GM19328 (cell line): ENCODE data around the gene DERL3.

Experiments
- ATAC-seq: cut with Tn5 transposase; IDR thresholded peaks from one replicate; pipeline ENCODE4 v1.9.1; 2021; ENCODE audit warnings: mild to moderate bottlenecking, moderate library complexity; ENCODE audit not compliant: unreplicated experiment

DERL3 gene

DNA sequence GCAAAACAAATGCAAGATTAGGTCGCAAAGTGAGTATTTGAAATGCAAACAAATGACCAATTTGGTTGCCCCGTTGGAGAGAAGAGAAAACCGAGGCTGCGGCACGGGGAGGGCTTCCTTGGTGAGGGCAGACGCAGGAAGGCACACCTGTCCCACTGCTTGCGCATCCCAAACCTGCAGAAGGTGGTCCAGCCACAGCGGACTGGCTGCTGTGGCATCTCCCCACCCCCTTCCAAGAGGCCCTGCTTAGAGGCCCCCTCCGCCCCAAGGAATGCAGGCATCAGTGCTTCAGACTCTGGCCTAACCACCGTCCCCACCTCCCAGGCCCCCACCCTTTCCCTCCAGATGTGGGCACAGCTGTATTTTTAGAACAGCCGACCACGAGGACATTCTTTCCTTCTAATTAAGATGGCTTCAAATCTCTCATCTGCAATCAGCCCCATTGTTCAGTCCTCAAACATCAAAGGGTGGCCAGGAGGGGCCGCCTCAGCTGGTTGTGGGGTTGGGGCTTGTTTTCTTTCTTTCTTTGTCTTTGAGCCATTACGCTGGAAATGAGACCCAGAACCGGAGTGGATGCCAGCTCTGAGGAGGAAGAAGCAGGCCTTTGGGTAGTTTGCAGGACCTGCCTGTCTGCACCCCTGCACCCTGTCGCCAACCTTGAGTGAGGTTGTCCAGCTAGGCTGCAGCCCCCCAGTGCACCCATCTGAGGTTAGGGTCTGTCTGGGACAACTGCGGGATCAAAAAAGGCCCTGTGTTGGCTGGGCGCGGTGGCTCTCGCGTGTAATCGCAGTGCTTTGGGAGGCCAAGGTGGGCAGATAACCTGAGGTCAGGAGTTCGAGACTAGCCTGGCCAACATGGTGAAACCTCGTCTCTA, 9.4 kb upstream of the DERL3 start:
- no peak for ATAC-seq

DNA sequence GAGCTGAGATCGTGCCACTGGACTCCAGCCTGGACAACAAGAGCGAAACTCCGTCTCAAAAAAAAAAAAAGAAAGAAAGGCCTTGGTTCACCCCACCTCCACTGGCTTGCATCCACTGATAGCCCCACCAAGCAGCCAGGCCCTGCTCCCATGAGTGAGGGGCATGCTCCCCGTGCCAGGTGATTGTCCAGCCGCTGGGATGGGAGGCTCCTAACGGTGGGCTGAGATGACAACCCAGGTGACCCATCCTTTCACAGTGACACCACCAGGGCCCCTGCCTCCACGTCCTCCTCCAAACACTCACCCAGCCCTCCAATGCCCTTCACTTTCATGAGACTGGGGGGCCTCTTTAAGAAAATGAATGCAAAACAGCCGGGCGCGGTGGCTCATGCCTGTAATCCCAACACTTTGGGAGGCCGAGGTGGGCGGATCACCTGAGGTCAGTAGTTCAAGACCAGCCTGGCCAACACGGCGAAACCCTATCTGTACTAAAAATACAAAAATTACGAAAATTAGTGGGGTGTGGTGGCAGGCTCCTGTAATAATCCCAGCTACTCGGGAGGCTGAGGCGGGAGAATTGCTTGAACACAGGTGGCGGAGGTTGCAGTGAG, 8.6 kb upstream of the DERL3 start:
- ATAC-seq: no peak

DNA sequence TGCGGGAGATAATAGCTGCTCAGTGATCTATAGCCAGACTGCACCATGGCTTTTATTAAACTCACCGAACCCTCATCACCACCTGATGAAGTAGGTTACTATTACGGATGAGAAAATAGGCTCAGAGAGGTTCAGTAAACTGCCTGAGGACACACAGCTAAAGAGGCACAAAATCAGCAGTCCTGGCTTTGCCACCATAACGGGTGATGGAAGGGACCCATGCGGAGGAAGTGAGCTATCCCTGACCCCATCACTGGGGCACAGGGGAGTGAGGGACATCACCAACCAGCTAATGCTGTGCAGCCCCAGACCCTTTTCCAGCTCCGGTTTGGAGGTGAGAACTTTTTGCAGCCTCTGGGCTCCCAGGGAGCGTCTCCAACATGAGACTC, 7.3 kb upstream of the DERL3 start:
- ATAC-seq: no peak

DNA sequence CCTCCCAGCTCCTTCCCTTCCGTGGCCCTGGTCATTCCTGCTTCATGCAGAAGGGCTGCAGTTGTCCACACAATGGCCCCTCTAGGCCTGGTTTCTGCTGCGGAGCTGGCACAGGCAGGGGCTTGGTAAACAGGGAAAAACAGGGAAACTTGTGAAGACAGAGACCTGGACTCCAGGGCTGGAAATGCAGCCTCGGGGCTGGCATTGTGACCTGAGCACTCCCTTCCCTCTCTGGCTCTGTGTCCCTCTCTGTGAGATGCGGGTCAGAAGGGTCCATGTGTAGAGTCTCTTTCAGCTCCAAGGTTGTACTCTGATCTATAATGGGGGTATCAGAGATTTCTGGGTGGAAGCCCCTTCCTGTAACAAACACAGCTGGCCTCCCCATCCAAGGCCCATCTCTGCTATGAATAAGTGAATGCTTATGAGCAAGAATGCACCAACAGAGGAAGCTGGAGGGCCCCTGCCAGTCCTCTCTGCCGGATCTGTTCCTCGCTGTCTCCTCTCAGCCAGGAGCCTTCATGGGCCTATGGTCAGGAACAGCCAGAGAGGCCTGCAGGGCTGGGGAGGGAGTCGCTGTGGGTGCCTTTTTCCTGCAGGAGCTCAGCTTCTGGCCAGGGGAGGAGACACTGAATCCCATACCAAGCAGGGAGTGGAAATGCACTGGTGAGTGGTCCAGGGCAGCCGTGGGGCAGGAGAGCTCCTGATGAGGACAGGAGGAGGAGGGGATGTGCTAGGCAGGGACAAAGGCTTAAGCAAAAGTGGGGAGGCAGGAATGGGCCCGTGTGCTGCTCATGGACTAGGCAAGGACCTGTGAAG, 6.7 kb upstream of the DERL3 start:
- ATAC-seq: no peak

DNA sequence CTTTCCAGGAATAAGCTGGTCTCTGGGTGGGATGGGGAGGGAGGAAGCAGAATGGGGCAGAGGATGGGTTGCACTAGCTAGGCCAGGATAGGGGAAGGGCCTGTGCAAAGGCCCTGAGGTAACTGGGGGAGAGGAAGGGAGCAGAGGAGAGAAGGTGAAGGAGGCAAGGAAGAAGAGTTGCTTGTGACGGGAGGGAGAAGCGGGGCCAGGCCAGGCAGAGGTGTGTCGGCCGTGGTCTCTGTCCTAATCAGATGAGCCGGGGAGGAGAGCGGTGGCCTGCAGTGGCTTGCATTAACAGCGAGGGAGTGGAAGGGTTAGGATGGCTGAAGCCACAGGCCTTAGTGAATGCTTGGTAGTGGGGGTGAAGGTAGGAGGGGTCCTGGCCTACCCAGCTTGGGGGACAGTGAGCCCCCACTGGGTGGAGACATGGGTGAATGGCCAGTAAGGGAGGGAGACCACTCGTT, 6.0 kb upstream of the DERL3 start:
- ATAC-seq: no peak

DNA sequence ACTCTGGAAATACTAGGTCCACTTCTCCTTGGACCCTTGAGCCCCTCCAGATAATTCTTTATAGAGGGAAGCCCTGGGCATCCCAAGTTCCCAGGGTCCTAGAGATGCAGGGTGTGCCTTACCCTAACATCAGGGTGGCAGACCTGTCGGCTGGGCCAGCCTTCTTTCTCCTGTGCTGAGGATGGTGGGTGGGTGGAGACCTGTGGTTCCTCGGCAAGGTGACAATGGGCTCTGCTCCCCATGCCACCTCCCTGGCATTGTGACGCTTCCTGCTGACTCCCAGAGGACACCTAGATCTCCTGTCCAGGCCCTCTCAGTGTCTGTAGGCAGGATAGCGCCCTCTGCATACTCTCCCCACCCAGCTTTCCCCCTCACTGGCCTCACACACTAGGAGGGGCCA, 3.8 kb upstream of the DERL3 start:
- no peak for ATAC-seq

DNA sequence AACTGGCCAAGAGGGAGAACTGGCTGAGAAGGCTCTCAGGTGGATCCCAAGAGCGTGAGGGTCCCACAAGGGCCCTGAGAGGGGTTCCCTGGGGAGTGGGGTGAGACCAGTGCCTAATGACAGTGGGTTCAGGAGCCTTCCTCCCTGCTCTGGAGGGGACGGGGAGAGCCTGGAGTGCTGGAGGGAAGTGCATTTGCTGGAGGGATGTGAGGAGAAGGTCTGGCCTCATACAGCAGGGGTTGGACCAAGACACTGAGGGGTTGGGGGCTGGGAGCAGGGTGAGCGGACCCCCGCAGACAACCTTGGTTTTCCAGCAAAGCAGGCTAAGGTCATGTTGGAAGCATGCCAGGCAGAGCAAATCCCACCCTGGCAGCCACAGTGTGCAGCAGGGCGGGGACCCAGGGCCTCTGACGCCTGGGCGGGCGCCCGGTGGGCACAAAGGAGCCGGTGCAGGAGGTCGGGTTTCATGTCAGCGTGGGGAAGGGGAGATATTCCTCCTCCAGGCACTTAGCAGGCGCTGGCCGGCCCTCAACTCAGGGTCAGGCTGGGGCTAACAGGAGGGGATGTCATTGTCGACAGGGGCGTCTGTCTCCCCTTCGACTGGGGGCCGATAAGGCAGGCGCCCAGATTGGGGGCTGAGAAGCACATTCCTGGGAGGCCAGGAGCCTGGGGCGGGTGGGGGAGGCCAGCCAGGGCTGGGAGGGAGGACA, 3.1 kb upstream of the DERL3 start:
- no peak for ATAC-seq

DNA sequence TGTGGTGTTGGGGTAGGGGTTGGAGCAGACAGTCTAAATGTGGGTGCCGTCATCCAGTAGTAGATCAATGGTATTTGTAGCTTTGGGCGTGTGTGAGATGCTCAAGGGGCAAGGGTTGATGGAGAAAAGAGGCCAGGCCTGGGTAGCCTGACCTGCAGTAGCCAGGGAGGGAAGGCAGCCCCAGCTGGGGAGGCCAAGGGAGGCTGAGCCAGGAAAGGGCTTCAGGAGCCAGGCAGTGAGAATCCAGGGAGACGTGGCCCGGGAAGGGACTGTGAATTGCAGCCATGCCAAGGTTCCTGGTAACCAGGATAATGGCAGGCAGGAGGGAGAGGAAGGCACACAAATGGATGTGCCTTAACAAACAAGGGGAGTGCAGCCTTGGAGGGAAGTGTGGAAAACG, 2.5 kb upstream of the DERL3 start:
- no peak for ATAC-seq

DNA sequence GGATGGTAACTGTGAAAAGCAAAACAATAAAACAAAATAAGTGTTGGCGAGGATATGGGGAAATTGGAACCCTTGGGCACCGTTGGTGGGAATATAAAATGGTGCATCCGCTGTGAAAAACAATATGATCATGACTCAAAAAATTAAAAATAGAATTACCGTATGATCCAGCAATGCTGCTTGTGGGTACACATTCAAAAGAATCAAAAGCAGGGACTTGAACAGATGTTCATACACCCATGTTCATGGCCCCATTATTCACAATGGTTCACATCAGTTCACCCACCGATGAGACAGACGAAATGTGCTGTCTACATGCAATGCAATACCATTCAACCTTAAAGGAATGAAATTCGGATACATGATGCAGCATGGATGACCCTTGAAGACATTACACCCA, 1.2 kb upstream of the DERL3 start:
- ATAC-seq: no peak

DNA sequence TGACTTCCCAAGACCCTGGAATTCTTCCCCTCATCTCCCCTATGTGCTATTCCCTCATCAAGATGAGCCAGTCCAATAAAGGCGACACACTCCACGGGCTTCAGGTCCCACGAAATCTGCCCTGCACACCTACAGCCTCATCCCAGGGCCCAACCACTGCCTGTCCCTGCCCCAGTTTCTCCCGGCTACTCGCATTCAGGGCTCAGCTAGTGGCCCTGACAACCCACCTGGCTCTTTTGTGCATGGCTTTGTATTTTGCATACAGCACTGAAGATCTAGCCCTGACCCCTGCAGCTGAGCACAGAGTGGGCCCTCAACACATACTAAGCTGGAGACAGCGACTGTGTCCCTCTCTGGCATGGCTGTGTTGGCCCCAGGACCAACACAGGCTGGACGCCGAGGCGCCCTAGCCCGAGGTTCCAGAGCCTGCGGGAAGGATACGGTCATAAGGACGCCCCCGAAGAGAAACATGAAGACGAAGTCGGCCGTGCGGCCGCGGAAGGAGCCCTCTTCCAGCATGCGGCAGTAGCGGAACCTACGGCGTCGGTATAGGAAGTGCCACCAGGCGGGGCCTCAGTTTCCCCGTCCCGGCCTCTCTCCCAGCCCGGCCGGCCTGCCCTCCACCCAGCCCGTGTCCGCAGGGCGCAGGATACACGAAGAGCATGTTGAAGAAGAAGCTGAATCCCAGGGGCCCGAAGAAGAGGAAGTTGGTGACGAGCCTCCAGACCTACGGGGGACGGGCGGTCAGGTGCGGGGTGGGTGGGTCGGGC, 710 bp downstream of the DERL3 start:
- no peak for ATAC-seq

DNA sequence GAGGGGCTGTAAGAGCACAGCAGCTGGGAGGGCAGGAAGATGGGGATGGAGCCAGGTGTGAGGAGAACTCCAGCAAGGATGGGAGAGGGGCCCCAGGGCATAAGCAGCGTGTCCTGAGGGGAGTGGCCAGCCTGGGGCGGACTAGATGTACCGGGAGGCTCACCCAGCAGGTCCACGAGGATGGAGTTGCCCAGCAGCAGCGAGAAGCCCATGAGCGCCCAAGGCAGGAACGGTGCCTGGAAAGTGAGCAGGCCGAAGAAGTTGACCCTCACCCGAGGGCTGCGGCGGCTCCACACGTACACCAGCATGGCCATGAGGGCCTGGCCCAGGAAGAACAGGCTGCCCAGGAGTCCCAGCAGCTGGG, 1.3 kb downstream of the DERL3 start:
- ATAC-seq: no peak

DNA sequence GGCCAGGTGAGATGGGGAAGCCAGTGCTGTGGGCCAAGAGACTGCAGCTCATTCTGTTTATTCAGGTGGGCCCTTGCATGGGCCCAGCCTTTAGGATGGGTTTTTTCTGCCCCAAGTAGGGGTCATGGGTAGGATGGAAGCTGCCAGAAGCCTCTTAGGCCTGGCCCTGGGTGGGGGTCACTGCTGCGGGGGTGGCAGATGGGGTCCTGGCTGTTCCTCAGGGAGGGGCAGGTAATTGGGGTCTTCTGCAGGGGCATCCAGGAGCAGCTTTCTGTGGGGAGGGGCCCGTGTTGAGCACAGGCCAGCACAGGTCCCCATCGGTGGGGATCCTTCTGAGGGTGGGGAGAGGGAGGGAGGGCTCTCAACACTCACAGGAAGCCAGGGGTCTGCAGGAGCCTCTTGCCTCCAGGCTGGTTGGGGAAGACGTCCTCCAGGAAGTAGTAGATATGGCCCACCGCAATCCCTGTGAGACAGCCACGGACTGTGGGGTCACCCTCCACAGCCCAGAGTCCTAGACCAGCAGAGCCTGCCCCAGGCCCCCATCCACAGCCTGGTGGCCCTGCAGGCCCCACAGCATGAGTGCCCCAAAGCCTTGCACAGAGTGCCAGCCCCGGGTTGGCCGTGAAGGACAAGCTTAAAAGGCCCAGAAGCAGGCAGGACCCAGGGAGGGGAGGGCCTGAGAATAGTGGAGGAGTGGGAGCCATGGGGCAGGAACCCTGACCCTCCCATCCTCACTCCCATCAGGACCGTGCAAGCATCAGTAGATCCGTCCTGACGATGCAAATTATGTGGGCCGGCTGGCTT, 1.9 kb downstream of the DERL3 start:
- ATAC-seq: no peak

DNA sequence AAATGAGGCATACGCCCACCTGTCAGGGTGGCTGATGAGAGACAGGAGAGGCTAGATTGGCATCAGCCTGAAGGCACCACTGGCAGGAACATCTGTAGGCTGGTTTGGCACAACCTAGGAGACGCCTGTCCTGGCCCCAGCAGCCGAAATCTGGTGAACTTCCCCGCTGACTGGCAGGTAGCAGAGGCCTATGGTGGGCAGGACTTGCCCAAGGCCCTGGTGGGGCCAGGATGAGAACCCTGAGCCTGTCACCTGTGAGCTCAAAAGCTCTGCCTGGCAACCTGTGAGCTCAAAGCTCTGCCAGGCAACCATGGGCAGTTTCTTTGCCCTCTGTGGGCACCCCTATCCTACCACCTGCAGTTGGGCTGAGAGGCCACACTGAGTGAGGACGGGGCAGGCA, 2.5 kb downstream of the DERL3 start:
- ATAC-seq: no peak

DNA sequence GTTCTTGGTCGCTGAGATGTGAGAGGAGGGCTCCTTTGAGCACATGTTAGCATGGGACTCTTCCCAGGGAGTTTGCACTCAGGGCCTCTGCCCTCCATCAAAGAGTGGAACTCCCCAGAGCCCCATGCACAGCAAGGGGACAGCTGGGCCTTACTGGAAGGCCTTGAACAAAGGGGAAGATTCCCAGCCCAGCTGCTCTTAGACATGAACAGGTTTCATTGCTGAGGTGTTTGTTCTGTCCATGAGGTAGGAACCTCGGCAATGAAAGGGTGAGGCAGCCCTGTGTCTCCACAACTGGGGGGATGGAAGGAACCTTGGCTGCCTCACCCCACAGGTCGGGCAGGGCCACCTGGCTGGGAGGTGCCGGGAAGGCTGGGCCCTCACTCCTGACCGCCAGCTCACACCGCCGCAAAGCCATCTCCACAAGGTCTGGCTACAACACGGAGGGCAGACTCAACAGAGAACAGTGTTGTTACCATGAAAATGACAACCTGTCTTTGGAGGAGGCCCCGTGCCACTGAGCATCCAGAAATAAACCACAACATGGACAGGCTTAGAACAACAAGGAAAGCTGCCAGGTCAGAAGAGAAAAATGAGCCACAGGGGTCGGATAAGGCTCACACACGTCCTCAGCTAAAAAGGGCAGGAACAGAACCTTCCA, 3.2 kb downstream of the DERL3 start:
- no peak for ATAC-seq

DNA sequence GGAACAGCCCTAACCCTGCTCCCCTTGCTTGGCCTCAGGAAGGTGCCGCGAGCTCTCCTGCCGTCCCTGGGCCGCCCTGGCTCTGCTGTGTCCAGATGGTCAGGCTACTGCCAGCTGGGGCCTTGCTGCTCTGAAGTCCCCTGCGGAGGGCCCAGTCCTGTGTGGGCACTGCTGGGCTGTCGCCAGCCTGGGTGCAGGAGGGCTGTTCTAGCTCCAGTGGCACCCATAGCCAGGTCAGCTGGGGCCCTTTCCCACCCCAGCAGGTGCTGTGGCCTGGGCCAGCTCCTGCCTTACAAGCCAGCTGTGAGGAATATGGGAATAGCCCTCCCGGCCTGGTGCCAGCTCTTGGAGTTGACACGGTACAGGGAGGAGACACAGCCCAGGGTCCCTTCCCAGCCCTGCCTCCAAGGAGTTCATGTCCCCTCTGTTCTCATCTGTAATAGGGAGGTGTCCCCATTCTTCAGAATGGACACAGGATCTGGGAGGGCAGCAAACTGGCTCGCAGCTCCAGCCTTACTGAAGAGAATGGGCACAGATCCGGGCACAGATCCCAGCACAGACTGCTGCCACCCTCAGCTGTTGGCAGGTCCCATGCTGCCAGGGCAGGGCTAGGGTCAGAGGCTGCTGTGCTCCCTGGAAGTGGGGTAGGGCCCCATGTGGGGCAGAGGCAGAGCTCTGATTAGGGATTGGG, 3.9 kb downstream of the DERL3 start:
- ATAC-seq: no peak

DNA sequence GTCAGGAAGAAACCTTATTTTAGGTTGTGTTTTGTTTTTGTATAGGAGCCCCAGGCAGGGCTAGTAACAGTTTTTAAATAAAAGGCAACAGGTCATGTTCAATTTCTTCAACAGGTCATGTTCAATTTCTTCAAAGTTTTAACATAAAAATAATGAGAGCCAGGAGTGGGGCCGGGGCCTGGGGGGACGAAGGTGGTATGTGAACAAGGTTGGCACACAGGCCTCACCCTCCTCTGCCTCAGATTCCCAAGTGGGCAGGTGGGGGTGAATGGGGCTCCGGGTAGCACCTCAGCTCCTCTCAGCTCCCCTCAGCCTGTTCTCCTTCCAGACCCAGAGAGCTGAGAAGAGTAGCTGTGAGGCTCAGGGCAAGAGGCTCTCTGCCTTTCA, 4.4 kb downstream of the DERL3 start:
- ATAC-seq: no peak

DNA sequence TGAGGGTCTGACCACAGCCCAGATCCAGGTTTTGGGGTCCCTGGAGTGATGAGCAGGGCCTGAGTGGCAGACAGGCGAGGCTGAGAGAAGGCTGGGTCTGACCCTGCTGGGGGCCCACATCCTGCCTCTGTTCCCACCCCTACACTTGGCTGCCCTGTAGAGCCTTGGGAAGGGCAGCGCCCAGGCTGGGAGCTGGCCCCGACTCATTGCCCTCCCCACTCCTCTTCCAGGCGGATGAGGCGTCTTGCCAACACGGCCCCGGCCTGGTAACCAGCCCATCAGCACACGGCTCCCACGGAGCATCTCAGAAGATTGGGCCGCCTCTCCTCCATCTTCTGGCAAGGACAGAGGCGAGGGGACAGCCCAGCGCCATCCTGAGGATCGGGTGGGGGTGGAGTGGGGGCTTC, 4.9 kb downstream of the DERL3 start:
- no peak for ATAC-seq

DNA sequence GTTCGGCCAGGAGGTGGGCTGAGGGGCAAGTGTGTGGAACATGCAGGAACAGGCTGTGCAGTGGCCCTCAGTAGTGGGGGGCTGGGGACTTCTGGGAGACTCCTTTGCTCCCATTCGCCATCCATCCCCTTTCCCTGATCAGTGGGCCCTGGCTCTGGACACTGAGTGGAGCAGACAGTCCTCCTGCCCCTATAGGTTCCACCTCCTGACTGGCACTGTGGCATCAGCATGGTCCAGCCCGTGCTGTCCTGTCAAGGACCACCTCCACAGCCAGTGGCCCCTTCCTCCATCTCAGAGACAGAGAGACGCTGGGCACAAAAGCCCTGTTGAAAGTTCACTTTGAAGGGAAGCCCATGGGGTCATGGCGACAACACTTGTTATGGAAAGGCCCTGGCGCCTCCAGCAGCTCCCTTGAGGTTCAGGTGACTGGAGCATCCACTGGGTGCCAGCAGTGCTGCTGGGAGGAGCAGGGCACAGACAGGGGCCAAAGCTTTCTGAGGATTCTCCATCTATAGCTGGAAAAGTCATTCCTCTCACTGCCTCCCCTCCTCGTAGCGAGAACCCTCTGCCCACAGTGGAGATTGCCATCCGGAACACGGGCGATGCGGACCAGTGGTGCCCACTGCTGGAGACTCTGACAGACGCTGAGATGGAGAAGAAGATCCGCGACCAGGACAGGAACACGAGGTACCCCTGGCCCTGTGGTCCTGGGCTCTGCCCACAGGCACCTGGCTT, 5.6 kb downstream of the DERL3 start:
- ATAC-seq: no peak
